ENCODE data around the gene TNFSF15.

Gene TNFSF15

DNA sequence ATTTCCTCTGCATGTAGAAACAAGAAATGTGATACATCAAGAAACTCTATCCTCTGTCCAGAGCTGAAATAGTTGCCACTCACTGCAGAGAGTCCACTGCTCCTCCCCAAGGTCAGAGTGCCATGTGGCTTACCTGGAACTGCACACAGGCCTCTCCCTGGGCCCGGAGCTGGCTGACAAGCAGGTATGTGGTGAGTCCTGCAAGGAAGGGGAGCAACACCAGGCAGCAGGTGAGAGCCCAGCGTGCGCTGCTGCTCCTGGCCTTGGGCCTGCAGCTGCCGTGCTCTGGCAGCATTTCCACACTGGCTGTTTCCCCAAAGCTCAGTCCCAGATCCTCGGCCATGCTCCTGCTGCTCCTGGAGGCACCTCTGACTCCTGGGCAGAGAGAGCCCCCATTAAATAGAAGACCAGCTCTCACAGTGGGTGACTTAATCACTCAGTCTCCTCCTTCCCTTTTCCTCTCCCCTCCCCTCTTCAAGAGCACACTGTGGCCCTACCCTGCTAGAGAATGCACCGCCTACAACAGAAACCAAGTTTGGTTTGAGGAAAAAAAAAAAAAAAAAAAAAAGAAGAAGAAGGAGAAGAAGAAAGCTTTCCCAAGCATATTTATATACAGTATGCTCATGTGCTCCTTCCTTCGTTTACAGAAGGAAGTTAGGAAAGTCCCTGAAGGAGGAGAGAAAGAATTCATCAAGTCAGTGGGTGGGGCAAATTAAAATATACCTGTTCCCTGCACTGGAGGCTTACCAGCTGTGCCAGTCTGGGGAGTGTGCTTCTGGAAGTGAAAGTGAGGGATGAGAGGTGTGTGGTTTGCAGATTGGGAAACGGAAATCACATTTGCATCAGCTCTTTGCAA, at the start of gene TNFSF15:
Gene TNFSF15 (minus strand): TSS at position 370 of the 856 bp plus-strand sequence. CDS start 27 bp downstream, at position 343.
- DNase-seq = peak; percentile 87

DNA sequence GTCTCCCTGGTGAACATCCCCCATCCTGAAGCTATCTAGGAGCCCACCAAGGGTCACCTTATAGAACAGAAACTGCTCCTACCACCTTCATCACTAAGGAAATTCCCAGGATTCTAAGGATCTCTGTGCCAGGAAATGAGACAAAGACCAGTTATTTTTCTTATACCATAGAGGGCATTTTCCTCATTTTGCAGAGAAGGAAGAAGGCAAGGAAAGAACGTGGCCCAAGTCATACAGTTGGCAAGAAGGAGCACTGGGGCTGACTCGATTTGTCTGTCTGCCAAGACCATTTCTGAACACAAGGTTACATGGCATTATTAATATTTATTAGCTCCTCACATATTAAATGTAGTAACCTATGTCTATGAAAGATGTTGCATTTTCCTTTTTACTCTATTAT, 49.6 kb upstream of the TNFSF15 start:
- DNase-seq = no peak

DNA sequence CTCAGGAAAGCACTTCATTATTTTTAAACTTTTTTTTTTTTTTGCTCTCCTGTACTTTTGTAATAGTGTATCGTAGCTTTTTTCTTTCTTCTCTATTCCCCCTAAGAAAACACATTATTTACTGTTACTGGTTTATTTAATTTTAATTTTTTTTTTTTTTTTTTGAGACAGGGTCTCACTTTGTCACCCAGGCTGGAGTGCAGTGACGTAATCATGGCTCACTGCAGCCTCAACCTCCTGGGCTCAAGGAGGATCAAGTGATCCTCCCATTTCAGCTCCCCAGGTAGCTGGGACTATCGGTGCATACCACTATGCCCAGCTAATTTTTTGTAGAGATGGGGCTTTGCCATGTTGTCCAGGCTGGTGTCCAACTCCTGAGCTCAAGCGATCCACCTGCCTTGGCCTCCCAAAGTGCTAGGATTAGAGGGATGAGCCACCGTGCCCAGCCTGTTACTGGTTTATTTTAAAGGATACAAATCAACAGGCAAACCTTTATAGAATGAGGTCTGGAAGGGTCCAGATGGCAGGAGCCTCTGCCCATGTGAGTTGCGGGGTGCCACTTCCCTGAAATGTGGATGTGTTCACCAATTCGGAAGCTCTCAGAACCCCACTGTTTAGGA, 49.0 kb upstream of the TNFSF15 start:
- DNase-seq = no peak

DNA sequence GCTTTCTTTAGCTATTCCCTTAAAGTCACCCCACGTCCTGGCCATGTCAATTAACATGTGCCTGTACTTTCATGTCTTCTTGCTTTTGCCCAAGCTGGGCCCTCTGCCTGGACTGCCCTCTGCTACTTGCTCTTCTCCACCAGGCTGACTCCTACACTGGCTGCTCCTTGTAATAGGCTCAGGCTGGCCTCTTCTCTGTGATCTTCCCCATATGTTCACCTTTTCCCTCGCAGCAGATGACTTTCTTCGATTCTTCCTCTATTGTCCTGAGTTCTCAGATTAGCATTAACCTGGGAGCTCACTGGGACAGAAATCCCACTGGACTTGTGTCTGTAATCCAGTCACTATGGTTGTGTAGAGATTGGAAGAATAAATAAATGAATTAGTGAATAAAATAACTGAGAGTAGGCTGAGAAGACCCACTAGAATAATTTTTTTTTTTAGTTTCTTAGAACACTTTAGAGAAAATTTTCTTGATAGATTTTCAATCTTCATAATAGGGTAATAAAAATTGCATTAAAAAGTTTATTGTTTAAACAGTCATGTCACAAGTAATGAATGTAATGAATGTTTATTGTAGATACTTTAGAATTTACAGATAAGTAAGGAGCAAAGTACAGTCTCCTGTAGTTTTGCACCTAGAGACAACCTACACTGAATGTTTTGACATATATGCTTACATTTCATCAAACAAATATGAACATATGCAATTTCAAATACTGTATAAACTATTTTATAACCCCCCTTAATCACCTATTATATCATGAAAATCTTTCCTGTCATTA, 47.4 kb upstream of the TNFSF15 start:
- DNase-seq = no peak

DNA sequence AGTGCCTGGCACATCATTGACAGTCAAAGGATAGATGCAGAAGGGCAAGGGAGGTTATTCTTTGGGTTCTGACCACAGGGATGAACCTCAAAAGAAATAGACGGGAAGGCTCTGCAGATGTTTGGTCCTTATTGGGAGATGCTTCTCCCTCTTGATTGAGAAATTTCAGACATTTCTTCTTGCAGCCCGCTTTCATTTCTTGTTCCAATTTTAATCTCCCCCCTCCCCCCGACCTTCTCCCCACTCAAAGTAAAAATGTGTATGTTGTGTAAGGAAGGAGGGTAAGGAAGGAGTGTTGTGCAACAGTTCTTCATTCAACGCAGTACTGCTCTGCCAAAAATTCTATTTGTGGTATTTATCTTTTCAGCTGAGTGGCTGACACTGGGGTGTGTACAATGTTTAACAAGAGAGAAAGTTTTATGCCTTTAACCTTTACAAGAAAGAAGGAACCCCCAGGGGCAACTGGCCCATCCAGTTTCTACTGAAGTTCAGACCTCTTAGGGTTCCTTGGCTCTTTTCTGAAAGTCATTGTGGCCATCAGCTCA, 46.3 kb upstream of the TNFSF15 start:
- DNase-seq = no peak

DNA sequence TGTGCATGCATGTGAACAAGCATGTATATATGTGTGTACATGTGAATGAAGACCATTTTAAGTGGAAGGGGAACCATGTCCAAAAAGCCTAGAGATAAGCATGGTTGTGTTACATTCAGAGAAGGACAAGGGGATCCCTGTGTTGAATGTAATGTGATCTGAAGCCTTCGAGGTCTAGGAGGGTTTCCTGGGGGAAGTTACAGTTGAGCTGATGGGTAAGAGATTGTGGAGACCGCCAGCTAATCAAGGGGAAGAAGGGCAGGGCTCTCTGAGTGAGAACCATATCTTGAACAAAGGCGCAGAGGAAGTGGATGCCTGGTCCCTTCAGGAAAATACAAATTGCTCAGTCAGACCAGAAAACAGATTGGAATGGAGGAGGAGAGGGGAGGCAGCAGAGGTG, 45.5 kb upstream of the TNFSF15 start:
- DNase-seq = no peak

DNA sequence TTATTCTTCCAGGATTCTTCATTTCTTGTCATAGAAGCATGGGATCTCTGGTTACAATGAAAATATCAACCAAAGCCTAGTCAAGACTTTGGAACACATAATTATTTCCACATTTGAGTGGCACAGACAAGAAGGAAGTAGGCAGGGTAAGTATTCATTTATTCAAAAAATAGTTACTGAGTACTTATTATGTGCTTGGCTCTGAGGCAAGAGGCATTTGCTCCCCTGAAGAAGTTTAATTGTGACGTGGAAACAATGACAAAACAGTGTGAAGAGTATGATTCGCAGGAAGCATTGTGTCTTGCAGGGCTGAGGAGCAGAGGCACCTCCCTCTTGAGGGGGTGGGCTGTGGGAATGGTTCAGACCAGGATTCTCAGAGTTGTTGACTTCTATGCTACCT, 45.0 kb upstream of the TNFSF15 start:
- no peak for DNase-seq

DNA sequence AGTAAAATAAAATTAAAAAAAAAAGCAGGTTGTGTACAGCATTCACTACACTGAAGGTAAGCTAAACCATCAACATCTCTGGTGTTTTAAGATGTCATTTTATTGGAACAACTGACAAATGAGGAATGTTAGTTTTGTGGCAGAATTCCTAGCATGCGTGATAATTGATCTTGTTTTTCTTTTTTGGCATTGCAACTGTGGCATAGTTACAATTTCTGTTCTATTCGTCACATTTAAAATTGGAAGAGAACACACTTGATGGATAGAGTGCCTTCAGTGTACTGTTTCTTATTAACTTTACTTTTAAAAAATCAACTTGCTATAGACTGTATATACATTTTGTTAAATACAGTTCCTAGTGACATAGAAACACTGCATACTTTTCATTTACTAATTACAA, 43.6 kb upstream of the TNFSF15 start:
- no peak for DNase-seq

DNA sequence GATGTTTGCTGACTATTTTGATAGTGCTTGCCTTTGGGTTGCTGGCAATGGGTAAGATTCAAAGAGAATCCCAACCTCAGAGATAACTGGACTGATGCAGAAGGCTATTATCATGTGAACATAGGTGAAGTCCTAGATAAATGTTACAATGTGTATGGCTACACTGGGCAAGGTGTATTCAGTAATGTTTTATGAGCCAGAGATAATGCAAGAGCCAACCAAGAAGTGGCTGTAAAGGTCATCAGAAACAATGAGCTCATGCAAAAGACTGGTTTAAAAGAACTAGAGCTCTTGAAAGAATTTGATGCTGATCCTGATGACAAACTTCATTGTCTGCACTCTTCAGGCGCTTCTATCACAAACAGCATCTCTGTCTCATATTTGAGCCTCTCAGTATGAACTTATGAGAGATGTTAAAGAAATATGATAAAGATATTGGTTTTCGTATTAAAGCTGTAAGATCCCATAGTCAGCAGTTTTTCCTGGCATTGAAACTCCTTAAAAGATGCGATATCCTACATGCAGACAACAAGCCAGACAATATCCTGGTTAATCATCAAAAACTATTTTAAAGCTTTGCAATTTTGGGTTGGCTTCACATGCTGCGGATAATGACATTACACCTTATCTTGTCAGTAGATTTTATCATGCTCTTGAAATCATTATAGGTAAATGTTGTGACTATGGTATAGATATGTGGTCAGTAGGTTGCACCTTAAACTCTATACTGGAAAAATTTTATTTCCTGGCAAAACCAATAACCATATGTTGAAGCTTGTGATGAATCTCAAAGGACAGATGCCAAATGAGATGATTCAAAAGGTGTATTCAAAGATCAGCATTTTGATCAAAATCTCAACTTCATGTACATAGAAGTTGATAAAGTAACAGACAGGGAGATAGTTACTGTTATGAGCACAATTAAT, 41.9 kb upstream of the TNFSF15 start:
- DNase-seq = no peak

DNA sequence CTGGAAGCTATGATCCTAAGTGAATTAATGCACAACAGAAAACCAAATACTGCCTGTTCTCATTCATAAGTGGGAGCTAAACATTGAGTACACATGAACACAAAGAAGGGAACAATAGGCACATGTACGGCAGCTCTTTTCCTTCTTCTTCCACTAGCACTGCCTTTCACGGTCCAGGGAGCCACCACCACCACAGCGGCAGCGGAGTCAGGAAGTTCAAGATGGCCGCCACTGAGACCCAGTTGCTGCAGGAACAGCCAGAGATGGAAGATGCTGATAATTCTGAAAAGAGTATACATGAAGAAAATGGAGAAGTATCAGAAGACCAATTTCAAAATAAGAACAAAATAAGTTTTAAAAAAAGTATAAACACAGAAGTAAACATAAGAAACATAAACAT, 39.5 kb upstream of the TNFSF15 start:
- DNase-seq = no peak

DNA sequence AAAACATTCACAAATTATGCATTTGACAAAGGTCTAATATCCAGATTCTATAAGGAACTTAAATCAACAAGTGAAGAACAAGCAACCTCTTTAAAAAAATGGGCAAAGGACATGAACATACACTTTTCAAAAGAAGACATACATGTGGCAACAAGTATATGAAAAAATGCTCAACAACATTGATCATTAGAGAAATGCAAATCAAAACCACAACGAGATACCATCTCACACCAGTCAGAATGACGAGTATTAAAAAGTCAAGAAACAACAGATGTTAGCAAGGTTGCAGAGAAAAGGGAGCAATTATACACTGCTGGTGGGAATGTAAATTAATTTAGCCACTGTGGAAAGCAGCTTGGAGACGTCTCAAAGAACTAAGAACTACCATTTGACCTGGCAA, 38.9 kb upstream of the TNFSF15 start:
- no peak for DNase-seq

DNA sequence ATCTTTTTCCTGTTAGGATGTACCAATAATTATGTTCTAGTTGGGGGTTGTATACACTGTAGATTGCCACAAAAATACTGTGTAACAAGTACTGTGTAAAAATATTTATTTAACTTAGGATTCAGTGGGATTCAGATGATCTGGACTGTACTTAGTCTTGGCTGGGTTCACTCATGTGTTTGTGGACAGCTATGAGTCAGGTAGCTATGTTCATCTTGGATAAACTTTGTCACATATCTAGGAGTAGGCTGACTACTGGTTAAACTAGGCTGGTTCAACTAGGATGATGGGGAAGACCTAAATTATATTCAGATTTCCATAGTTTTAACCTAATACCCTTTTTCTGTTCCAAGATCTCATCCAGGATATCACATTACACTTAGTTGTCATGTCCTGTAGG, 32.1 kb upstream of the TNFSF15 start:
- no peak for DNase-seq

DNA sequence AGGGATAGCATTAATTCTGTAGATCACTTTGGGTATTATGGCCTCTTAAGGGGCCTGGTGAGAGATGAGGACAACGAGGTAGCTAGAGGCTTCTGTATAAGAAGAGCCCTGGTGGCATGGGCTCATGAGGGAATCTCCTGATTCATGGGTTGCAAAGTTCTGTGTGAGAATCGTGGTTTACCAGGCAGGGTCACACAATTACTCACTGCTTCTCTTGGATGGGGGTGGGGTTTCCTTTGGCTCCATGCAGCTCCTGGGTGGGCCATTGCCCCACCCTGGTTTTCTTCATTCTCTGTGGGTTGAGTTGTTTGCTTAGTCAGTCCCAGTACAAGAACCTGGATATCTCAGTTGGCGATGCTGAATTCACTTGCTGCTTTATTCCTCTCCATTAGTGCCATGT, 30.9 kb upstream of the TNFSF15 start:
- no peak for DNase-seq

DNA sequence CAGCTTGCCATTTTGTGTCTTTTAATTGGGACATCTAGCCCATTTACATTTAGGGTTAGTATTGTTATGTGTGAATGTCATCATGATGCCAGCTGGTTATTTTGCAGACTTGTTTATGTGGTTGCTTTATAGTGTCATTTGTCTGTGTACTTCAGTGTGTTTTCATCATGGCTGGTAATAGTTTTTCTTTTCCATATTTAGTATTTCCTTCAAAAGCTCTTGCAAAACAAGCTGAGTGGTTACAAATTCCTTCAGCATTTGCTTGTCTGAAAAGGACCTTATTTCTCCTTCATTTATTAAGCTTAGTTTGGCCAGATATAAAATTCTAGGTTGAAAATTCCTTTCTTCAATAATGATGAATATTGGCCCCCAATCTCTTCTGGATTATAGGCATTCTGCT, 28.5 kb upstream of the TNFSF15 start:
- no peak for DNase-seq

DNA sequence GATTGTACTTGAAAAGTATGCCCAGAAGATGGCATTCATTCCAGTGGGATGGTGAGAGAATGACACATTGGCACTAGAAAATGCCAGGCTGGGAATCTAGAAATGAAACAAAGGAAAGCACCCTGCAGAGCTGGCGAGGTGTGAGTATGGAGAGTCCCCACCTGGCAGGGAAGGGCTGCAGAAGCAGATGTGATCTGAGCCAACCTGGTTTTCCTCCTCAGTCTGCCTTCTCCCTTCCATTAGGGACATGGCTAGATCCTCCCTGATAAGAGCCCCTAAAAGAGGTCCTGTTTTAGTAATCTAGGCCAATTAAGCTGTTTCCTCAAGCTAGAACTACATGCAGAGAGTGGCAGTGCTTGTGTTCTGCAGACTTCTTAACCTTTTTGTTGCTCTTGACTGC, 24.7 kb upstream of the TNFSF15 start:
- no peak for DNase-seq

DNA sequence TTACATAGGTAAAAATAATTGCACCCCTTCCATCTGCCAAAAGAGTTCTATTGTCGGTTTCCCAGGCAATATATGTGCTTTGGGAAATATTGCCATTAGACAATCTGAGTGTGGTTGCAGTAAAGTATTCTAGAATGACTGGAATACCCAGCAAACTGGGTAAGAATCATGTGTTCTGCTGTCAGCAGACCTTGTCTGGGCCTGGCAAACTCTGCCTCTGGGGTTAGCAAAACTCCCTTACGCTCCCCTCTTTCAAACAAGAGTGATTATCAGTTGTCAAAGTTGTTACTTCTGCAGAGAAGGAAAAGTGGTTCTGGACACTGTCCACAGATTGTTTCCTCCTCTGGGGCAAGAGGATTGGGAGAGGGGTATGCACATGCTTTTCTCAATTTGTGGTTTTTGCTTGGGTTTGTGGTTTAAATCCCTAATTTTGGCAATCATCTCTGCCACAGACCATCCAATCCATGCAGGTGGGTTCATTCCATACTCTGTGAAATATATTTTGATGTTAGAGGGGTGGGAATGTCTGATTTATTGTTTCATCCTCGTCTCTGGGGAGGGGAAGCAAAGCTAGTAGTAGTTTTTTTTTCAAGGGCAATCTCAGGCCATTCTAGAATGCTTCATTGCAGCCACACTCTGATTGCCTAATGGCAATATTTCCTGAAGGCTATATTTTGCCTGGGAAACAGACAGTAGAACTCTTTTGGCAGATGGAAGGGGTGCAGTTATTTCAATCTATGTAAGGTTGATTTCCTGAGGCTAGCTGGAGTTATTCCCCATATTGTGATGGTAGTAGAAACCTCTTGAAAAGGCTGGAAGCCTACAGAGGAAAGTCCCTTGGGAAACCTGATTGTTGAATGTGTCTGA, 24.0 kb upstream of the TNFSF15 start:
- no peak for DNase-seq

DNA sequence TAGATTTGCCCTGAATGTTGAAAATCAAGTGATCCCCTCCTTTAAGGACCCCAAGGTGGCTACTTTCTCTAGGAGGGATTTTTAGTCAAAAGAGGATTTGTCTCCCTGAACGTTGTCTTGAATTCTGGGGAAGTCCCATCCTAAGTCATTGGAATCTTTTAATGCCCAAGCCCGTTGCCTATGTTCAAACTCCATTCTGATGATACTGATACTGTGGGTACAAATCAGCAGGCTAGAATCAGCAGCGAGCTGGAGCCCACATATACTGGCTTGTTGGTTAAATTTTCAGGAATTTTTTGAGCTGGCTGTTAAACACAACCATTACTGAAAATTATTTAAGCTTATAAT, 22.4 kb upstream of the TNFSF15 start:
- no peak for DNase-seq

DNA sequence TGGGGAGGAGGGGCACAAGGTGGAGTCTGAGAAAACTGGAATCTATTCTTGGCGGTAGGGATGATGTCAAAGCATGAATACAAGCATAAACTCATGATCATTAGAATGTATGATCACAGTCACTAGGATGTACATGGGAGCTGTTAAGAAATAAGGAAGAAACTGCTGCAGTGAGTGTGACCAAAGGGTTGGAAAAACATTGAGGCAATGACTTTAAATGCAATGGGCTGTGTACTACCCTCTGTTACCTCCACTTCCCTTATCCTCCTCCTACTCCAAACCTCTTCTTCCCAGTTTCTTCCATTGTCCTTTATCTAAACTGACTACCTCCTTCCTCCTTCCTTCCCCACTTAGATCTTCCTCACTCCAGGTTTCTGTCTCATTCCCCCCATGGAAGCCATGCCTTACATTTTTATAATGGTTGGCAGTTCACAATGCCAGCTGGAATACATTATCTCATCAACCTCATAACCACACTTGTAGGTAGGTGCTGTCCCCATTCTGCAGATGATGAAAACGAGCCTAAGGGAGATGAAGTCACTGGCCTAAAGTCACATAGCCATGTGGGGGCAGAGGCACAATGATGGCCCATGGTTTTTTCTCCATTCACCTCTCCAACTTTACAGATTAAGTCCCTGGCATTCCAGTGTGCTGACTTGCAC, 21.9 kb upstream of the TNFSF15 start:
- DNase-seq = no peak

DNA sequence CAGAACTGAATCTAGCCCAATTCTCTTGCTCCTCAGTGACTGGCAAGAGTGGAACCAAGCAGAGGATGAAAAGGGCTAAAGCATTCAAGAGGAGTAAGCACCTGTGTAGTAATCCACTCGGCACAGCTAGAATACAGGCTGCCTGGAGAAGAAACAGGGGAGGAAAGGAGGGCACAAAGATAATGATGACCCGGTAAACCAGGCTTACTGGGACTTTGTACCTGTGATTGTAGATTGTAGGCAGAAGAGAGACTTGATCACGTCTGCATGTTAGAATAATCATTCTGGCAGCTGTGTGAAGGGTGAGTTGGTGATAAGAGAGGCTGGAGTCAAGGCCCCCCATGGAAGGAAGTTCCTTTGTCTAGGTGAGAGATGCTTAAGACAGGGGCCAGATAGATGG, 20.6 kb upstream of the TNFSF15 start:
- no peak for DNase-seq

DNA sequence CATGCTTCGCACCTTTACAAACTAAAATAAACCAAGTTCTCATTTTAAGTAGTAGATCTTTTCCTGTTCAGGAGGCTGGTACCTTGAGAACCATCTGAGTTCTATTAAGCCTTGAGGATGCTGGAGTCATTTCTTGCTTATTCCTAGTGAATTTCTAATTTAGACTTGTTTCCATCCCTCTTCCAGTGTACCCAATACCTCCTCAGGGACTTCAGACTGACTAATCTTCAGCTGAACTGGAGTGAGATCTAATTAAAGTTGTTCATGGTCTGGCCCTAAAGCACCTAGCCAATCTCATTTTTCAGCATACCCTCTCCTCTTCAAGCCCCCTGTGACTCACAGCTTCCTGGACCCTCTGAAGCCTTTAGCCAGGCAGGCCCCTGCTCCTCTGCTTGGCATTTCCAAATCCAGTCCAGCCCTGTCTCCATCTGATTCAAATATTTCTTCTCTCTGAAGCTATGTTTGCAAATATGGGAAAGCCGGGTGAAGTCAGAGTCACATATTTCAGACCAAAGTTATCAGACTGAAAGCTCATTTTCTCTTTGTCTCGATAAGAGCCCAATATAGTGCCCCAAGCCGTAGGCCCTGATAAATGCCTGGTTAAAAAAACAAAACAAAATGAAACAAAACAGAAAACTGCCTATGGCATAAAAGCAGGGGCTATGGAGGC, 19.4 kb upstream of the TNFSF15 start:
- no peak for DNase-seq

All from NCI-H510A (cell line).